ENCODE data around the gene AK9.

Gene AK9

GRCh38 chr6:109508166-109508860, 182.7 kb downstream of the AK9 start:
- Histone ChIP-seq H3K9me3 (ENCODE audit: control insufficient read depth, low read length) (no peaks in the 10 kb centered on the region), H3K4me2 (ENCODE audit: low read length) (no peak overlapping the region), H3K4me1 (peaks cover 47% of the 10 kb centered on the region), H3K4me3 (ENCODE audit: low read depth, low read length) (no peak overlapping the region), H3K27me3 (ENCODE audit: control insufficient read depth, insufficient read depth, low read length) (no peaks in the 10 kb centered on the region), H3K36me3 (ENCODE audit: control insufficient read depth, insufficient read depth, low read length) (no peaks in the 10 kb centered on the region), H3K79me2 (no peaks in the 10 kb centered on the region), H3K9ac (no peak overlapping the region), H2AFZ (peak overlapping the region; percentile 36), H3K27ac (peak overlapping the region; percentile 89)
- TF ChIP-seq, protein P1, sequence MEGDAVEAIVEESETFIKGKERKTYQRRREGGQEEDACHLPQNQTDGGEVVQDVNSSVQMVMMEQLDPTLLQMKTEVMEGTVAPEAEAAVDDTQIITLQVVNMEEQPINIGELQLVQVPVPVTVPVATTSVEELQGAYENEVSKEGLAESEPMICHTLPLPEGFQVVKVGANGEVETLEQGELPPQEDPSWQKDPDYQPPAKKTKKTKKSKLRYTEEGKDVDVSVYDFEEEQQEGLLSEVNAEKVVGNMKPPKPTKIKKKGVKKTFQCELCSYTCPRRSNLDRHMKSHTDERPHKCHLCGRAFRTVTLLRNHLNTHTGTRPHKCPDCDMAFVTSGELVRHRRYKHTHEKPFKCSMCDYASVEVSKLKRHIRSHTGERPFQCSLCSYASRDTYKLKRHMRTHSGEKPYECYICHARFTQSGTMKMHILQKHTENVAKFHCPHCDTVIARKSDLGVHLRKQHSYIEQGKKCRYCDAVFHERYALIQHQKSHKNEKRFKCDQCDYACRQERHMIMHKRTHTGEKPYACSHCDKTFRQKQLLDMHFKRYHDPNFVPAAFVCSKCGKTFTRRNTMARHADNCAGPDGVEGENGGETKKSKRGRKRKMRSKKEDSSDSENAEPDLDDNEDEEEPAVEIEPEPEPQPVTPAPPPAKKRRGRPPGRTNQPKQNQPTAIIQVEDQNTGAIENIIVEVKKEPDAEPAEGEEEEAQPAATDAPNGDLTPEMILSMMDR (IDR thresholded peaks at IDR 0.05) = no peak

DNA sequence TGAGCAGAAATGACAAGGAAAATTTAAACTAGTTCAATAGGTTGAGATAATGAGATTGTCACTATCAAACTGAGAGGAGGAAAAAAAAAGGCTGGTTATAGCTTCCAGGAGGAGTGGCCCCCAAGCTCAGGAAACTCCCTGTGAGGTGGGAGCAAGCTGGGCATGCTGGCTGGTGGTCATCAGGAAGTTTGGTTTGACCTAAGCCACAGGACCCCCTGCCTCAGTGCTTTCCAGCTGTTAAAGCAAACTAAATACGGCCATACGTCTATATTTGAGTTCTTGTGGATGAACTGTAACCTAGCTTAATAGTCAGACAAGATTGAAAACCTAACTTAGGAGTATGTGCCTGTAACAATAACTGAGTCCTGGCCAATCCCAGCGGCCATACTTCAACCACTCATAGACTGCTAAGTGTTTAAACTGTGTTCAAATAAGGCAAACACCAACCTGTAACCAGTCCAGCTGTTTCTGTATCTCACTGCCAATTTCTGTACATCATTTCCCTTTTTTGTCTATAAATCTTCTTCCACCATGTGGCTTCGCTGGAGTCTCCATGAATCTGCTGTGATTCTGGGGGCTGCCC, 183.4 kb downstream of the AK9 start:
- H3K9me3 ChIP-seq (ENCODE audit: control insufficient read depth, low read length) = no peaks in the 10 kb centered on the region
- H3K79me2 ChIP-seq = no peaks in the 10 kb centered on the region
- TF ChIP-seq, protein P1 (IDR thresholded peaks at IDR 0.05) = no peak
- H3K36me3 ChIP-seq (ENCODE audit: control insufficient read depth, insufficient read depth, low read length) = no peaks in the 10 kb centered on the region
- H3K27ac ChIP-seq = peak overlapping the region; percentile 89
- H3K27me3 ChIP-seq (ENCODE audit: control insufficient read depth, insufficient read depth, low read length) = no peaks in the 10 kb centered on the region
- H3K4me1 ChIP-seq = peaks cover 47% of the 10 kb centered on the region
- no peak overlapping the region for H3K4me2 ChIP-seq (ENCODE audit: low read length)
- no peak overlapping the region for H3K9ac ChIP-seq
- H3K4me3 ChIP-seq (ENCODE audit: low read depth, low read length) = no peak overlapping the region
- H2AFZ ChIP-seq = peak overlapping the region; percentile 36

DNA sequence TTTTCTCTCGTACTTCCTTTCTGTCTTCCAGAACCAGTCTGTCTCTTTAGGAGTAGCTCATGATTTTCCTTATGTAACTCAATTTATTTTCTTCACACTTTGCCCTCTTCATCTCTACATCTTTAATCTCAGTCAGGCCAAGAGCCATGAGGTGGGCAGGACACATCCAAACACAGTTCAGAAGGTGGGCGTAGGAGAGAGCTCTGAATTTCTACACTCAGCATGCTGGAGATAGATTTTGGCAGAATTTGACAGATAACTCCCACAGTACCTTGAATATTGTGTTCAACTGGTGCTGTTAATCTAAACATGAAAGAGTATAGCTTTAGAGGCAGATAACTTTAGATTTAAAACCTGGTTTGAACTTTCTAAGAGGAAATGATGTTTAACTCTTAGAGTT, 184.2 kb downstream of the AK9 start:
- no peaks in the 10 kb centered on the region for H3K9me3 ChIP-seq (ENCODE audit: control insufficient read depth, low read length)
- H3K79me2 ChIP-seq = no peaks in the 10 kb centered on the region
- H3K36me3 ChIP-seq (ENCODE audit: control insufficient read depth, insufficient read depth, low read length) = no peaks in the 10 kb centered on the region
- no peak overlapping the region for H3K4me3 ChIP-seq (ENCODE audit: low read depth, low read length)
- peak overlapping the region; percentile 89 for H3K27ac ChIP-seq
- H3K27me3 ChIP-seq (ENCODE audit: control insufficient read depth, insufficient read depth, low read length) = no peaks in the 10 kb centered on the region
- H3K4me2 ChIP-seq (ENCODE audit: low read length) = no peak overlapping the region
- peaks cover 44% of the 10 kb centered on the region for H3K4me1 ChIP-seq
- TF ChIP-seq, protein P1 (IDR thresholded peaks at IDR 0.05) = no peak
- H2AFZ ChIP-seq = peak overlapping the region; percentile 19
- H3K9ac ChIP-seq = no peak overlapping the region

DNA sequence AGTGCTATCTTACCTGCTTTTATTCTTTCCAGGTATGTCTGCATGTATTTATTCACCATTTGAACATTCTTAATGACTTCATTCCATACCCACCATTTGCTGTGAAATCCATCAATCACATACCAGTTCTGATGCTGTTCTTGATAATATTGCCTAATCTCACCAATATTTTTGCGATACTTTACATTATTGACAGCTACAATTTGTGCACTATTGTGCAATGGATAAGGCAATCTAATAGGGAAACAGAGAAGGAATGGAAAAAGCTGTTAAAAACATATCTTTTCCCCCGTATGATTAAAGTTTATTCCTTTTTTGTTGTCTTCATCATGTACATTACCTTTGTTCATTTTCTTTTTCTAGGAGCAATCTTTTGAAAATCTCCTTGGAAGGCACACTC, 184.7 kb downstream of the AK9 start:
- H3K4me3 ChIP-seq (ENCODE audit: low read depth, low read length) = no peak overlapping the region

More for the DNA sequence above, 184.7 kb downstream of the AK9 start:
- H3K4me1 ChIP-seq = peaks cover 38% of the 10 kb centered on the region
- H3K36me3 ChIP-seq (ENCODE audit: control insufficient read depth, insufficient read depth, low read length) = no peaks in the 10 kb centered on the region
- H2AFZ ChIP-seq = peak overlapping the region; percentile 19
- TF ChIP-seq, protein P1 (IDR thresholded peaks at IDR 0.05) = no peak
- H3K27ac ChIP-seq = peak overlapping the region; percentile 89
- no peak overlapping the region for H3K9ac ChIP-seq
- H3K9me3 ChIP-seq (ENCODE audit: control insufficient read depth, low read length) = no peaks in the 10 kb centered on the region
- H3K4me2 ChIP-seq (ENCODE audit: low read length) = no peak overlapping the region
- H3K27me3 ChIP-seq (ENCODE audit: control insufficient read depth, insufficient read depth, low read length) = no peaks in the 10 kb centered on the region
- no peaks in the 10 kb centered on the region for H3K79me2 ChIP-seq
